ENCODE results near the gene GGCT.

The GGCT gene

GRCh38 chr7:30519122-30519521 is 14.5 kb upstream of the GGCT start:
- no peaks in the 10 kb centered on the region for H3K36me3 ChIP-seq (ENCODE audit: control insufficient read depth in 1 of 2, insufficient read depth in 2 of 2, low read length in 2 of 2)
- H2BK5ac ChIP-seq (ENCODE audit: low read depth, low read length, poor library complexity): no peak overlapping the region
- no peak overlapping the region for H3K9ac ChIP-seq (ENCODE audit: low read length)
- H2AFZ ChIP-seq (ENCODE audit: insufficient read depth, low read length, poor library complexity): no peak overlapping the region
- H4K12ac ChIP-seq (ENCODE audit: low read depth, low read length): no peak overlapping the region
- no CpG with 5 or more reads among the region's 3 CpGs for WGBS (ENCODE audit: extremely low coverage, insufficient coverage, insufficient read length)
- H3K9me3 ChIP-seq (ENCODE audit: insufficient read depth, low read depth, low read length): no peaks in the 10 kb centered on the region
- no peak overlapping the region for H3K4me3 ChIP-seq (ENCODE audit: low read depth, low read length)
- no peak overlapping the region for H3K27ac ChIP-seq (ENCODE audit: low read depth, low read length)
- H3K79me1 ChIP-seq (ENCODE audit: low read length): no peaks in the 10 kb centered on the region
- H3K18ac ChIP-seq (ENCODE audit: low read length): no peak overlapping the region
- H3K14ac ChIP-seq (ENCODE audit: low read length): no peak overlapping the region
- no peak overlapping the region for H3K4me2 ChIP-seq (ENCODE audit: low read length)
- H4K8ac ChIP-seq (ENCODE audit: low read depth, low read length): no peak overlapping the region
- H4K91ac ChIP-seq (ENCODE audit: low read depth, low read length): no peak overlapping the region
- H2AK5ac ChIP-seq (ENCODE audit: low read length): no peak overlapping the region
- peaks cover 0 to 3% of the 10 kb centered on the region in 2 experiments for H3K4me1 ChIP-seq (ENCODE audit: control insufficient read depth in 1 of 2, insufficient read depth in 2 of 2, low read length in 2 of 2)
- no peak overlapping the region for H2BK120ac ChIP-seq (ENCODE audit: insufficient read depth, low read length, poor library complexity)
- no peaks in the 10 kb centered on the region for H3K27me3 ChIP-seq (ENCODE audit: insufficient read depth, low read length)
- DNase-seq: no peak
- H3K23ac ChIP-seq (ENCODE audit: low read length): no peak overlapping the region
- no peaks in the 10 kb centered on the region for H3K79me2 ChIP-seq (ENCODE audit: control insufficient read depth, insufficient read depth, low read length, poor library complexity)
- no peak overlapping the region for H2BK12ac ChIP-seq (ENCODE audit: low read length)
- H3K4ac ChIP-seq (ENCODE audit: low read depth, low read length): no peak overlapping the region

DNA sequence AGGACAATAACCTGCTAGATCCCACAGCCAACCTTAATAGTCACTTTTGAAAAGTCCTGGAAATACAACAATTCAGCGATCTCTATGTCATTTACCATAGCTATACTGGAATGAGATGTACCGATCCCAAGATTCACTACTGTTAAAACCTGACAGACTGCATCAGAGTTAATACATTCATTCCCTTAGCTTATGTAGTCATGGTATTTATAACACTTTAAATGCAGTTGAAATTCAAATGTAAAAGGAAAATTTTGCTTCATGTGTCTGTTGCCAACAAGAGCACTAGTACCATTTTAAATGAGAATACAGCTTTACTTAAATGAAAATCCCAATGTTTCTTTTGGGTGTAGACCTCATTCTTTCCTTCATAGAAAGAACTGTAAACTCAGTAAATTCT is 11.1 kb upstream of the GGCT start:
- no peak overlapping the region for H3K14ac ChIP-seq (ENCODE audit: low read length)
- no peaks in the 10 kb centered on the region for H3K79me2 ChIP-seq (ENCODE audit: control insufficient read depth, insufficient read depth, low read length, poor library complexity)
- no peak overlapping the region for H3K27ac ChIP-seq (ENCODE audit: low read depth, low read length)
- no peak overlapping the region for H4K12ac ChIP-seq (ENCODE audit: low read depth, low read length)
- no peak overlapping the region for H4K8ac ChIP-seq (ENCODE audit: low read depth, low read length)
- H3K18ac ChIP-seq (ENCODE audit: low read length): no peak overlapping the region
- no peak overlapping the region for H3K4me3 ChIP-seq (ENCODE audit: low read depth, low read length)
- no peaks in the 10 kb centered on the region for H3K79me1 ChIP-seq (ENCODE audit: low read length)
- H3K4me2 ChIP-seq (ENCODE audit: low read length): no peak overlapping the region
- H3K4ac ChIP-seq (ENCODE audit: low read depth, low read length): no peak overlapping the region
- no peak overlapping the region for H2AFZ ChIP-seq (ENCODE audit: insufficient read depth, low read length, poor library complexity)
- no peaks in the 10 kb centered on the region for H3K27me3 ChIP-seq (ENCODE audit: insufficient read depth, low read length)
- H3K23ac ChIP-seq (ENCODE audit: low read length): no peak overlapping the region
- DNase-seq: no peak
- no peak overlapping the region for H4K91ac ChIP-seq (ENCODE audit: low read depth, low read length)
- H3K36me3 ChIP-seq (ENCODE audit: control insufficient read depth in 1 of 2, insufficient read depth in 2 of 2, low read length in 2 of 2): no peaks in the 10 kb centered on the region
- H3K9me3 ChIP-seq (ENCODE audit: insufficient read depth, low read depth, low read length): no peaks in the 10 kb centered on the region
- H3K4me1 ChIP-seq (ENCODE audit: control insufficient read depth in 1 of 2, insufficient read depth in 2 of 2, low read length in 2 of 2): peaks cover 2 to 5% of the 10 kb centered on the region in 2 experiments
- no peak overlapping the region for H3K9ac ChIP-seq (ENCODE audit: low read length)
- no peak overlapping the region for H2AK5ac ChIP-seq (ENCODE audit: low read length)
- H2BK5ac ChIP-seq (ENCODE audit: low read depth, low read length, poor library complexity): no peak overlapping the region
- no peak overlapping the region for H2BK120ac ChIP-seq (ENCODE audit: insufficient read depth, low read length, poor library complexity)
- no CpG with 5 or more reads among the region's 2 CpGs for WGBS (ENCODE audit: extremely low coverage, insufficient coverage, insufficient read length)
- H2BK12ac ChIP-seq (ENCODE audit: low read length): no peak overlapping the region

DNA sequence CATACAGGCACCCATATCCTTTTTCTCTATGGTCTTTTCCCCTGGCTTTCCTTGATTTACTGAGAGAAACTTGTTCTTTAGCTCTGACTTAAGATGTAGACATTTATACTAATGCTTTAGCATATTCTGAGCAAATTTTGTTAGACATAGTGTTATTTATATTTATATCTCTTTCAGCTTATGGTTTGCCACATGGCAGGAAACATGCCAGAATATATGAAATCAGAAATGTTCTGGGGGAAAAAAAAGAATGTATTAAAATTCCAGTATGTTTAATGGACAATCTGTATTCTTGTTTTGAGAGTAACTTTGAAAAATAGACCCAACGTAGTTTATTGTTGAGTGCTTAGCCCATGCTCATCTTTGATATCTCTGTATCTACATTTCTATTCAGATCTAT is 10.1 kb upstream of the GGCT start:
- H2BK5ac ChIP-seq (ENCODE audit: low read depth, low read length, poor library complexity): no peak overlapping the region
- no peak overlapping the region for H3K23ac ChIP-seq (ENCODE audit: low read length)
- H3K27me3 ChIP-seq (ENCODE audit: insufficient read depth, low read length): no peaks in the 10 kb centered on the region
- H3K9me3 ChIP-seq (ENCODE audit: insufficient read depth, low read depth, low read length): no peaks in the 10 kb centered on the region
- H3K36me3 ChIP-seq (ENCODE audit: control insufficient read depth in 1 of 2, insufficient read depth in 2 of 2, low read length in 2 of 2): no peaks in the 10 kb centered on the region
- H2BK12ac ChIP-seq (ENCODE audit: low read length): no peak overlapping the region
- H4K12ac ChIP-seq (ENCODE audit: low read depth, low read length): no peak overlapping the region
- H2BK120ac ChIP-seq (ENCODE audit: insufficient read depth, low read length, poor library complexity): no peak overlapping the region
- peaks cover 2% of the 10 kb centered on the region in 2 experiments for H3K4me1 ChIP-seq (ENCODE audit: control insufficient read depth in 1 of 2, insufficient read depth in 2 of 2, low read length in 2 of 2)
- no peak overlapping the region for H2AK5ac ChIP-seq (ENCODE audit: low read length)
- no CpG with 5 or more reads among the region's 1 CpG for WGBS (ENCODE audit: extremely low coverage, insufficient coverage, insufficient read length)
- no peak overlapping the region for H3K4ac ChIP-seq (ENCODE audit: low read depth, low read length)
- H4K8ac ChIP-seq (ENCODE audit: low read depth, low read length): no peak overlapping the region
- H3K14ac ChIP-seq (ENCODE audit: low read length): no peak overlapping the region
- H4K91ac ChIP-seq (ENCODE audit: low read depth, low read length): no peak overlapping the region
- no peak overlapping the region for H3K4me3 ChIP-seq (ENCODE audit: low read depth, low read length)
- no peaks in the 10 kb centered on the region for H3K79me2 ChIP-seq (ENCODE audit: control insufficient read depth, insufficient read depth, low read length, poor library complexity)
- no peak for DNase-seq
- no peak overlapping the region for H3K4me2 ChIP-seq (ENCODE audit: low read length)
- no peak overlapping the region for H3K18ac ChIP-seq (ENCODE audit: low read length)
- H3K79me1 ChIP-seq (ENCODE audit: low read length): no peaks in the 10 kb centered on the region
- no peak overlapping the region for H3K9ac ChIP-seq (ENCODE audit: low read length)
- no peak overlapping the region for H2AFZ ChIP-seq (ENCODE audit: insufficient read depth, low read length, poor library complexity)
- no peak overlapping the region for H3K27ac ChIP-seq (ENCODE audit: low read depth, low read length)

GRCh38 chr7:30514177-30514576 is 9.5 kb upstream of the GGCT start:
- Histone ChIP-seq H3K27ac (ENCODE audit: low read depth, low read length) (no peak overlapping the region), H2BK120ac (ENCODE audit: insufficient read depth, low read length, poor library complexity) (no peak overlapping the region), H4K91ac (ENCODE audit: low read depth, low read length) (no peak overlapping the region), H3K27me3 (ENCODE audit: insufficient read depth, low read length) (no peaks in the 10 kb centered on the region), H3K4me3 (ENCODE audit: low read depth, low read length) (no peak overlapping the region), H3K9ac (ENCODE audit: low read length) (no peak overlapping the region), H4K8ac (ENCODE audit: low read depth, low read length) (no peak overlapping the region), H3K18ac (ENCODE audit: low read length) (no peak overlapping the region), H3K79me2 (ENCODE audit: control insufficient read depth, insufficient read depth, low read length, poor library complexity) (no peaks in the 10 kb centered on the region), H2AFZ (ENCODE audit: insufficient read depth, low read length, poor library complexity) (no peak overlapping the region), H3K4me2 (ENCODE audit: low read length) (no peak overlapping the region), H3K14ac (ENCODE audit: low read length) (no peak overlapping the region), H2BK12ac (ENCODE audit: low read length) (no peak overlapping the region), H3K36me3 (ENCODE audit: control insufficient read depth in 1 of 2, insufficient read depth in 2 of 2, low read length in 2 of 2) (no peaks in the 10 kb centered on the region), H3K4ac (ENCODE audit: low read depth, low read length) (no peak overlapping the region), H3K23ac (ENCODE audit: low read length) (no peak overlapping the region), H3K79me1 (ENCODE audit: low read length) (no peaks in the 10 kb centered on the region), H3K9me3 (ENCODE audit: insufficient read depth, low read depth, low read length) (no peaks in the 10 kb centered on the region), H2AK5ac (ENCODE audit: low read length) (no peak overlapping the region), H2BK5ac (ENCODE audit: low read depth, low read length, poor library complexity) (no peak overlapping the region), H3K4me1 (ENCODE audit: control insufficient read depth in 1 of 2, insufficient read depth in 2 of 2, low read length in 2 of 2) (peaks cover 2% of the 10 kb centered on the region in 2 experiments), H4K12ac (ENCODE audit: low read depth, low read length) (no peak overlapping the region)
- no CpG with 5 or more reads among the region's 3 CpGs for WGBS (ENCODE audit: extremely low coverage, insufficient coverage, insufficient read length)
- DNase-seq: no peak
